ENCODE measurements around the gene FAM117A. TPM values are rescaled to one million over a fixed set of nuclear protein-coding genes. Genes with fewer than 3 reads are reported as not detected.
A peak's percentile ranks its signal among the peaks of the same experiment; 100 is the strongest.

FAM117A gene
- total RNA-seq, 2 donors from 2014 or later = 25.8 TPM

GRCh38 chr17:49695698-49696232 is 68.2 kb downstream of the FAM117A start:
- Mint-ChIP-seq H3K9me3 (no peaks in the 10 kb centered on the region), H3K27me3 (no peaks in the 10 kb centered on the region), H3K4me3 (peak overlapping the region; percentile 76), H3K27ac (peak overlapping the region; percentile 95), H3K4me1 (peaks cover 24% of the 10 kb centered on the region), H3K36me3 (ENCODE audit: low read depth) (peaks cover 19% of the 10 kb centered on the region)
- ATAC-seq (replicated peaks) = peak; percentile 54

- Mint-ChIP-seq H3K4me3 (peak overlapping the region; percentile 76), H3K9me3 (no peaks in the 10 kb centered on the region), H3K27me3 (no peaks in the 10 kb centered on the region), H3K36me3 (ENCODE audit: low read depth) (peaks cover 12% of the 10 kb centered on the region), H3K27ac (peak overlapping the region; percentile 95), H3K4me1 (peaks cover 24% of the 10 kb centered on the region)
- ATAC-seq (replicated peaks) = peak; percentile 15
Measured at GRCh38 chr17:49694847-49695697, 68.9 kb downstream of the FAM117A start.

GRCh38 chr17:49692751-49693150 is 71.2 kb downstream of the FAM117A start:
- Mint-ChIP-seq H3K9me3 (no peaks in the 10 kb centered on the region), H3K27ac (no peak overlapping the region), H3K4me1 (peaks cover 33% of the 10 kb centered on the region), H3K27me3 (no peaks in the 10 kb centered on the region), H3K4me3 (no peak overlapping the region), H3K36me3 (ENCODE audit: low read depth) (no peaks in the 10 kb centered on the region)
- ATAC-seq (replicated peaks) = no peak

DNA sequence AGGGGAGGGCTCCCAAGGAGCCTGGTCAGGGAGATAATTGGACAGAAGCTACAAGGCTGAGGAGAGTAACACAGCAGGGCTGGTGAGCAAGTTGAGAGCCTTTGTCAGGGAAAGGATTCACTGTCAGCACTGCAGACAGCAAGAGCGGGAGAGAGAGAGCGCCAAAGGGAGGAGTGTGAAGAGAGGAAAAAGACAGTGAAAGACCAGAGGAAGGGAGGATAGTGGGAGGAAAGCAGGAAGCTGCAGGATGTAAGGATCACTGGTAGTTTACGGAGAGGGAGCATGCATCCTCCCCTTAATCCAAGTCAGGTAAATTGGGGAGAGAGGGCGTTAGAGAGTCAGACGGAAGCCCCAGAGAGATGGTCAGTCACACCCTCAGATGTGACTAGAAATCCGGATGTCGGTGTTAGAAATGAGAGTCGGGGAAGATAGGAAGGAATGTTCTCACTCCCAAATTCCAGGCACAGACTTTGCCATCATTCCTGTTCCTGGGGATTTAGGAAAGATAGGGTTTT is 72.2 kb downstream of the FAM117A start:
- Mint-ChIP-seq H3K9me3 (no peaks in the 10 kb centered on the region), H3K4me1 (peaks cover 39% of the 10 kb centered on the region), H3K36me3 (ENCODE audit: low read depth) (no peaks in the 10 kb centered on the region), H3K4me3 (no peak overlapping the region), H3K27ac (peak overlapping the region; percentile 33), H3K27me3 (no peaks in the 10 kb centered on the region)
- no peak for ATAC-seq (replicated peaks)

- no peak for ATAC-seq (replicated peaks)
- Mint-ChIP-seq H3K27me3 (no peaks in the 10 kb centered on the region), H3K9me3 (no peaks in the 10 kb centered on the region), H3K27ac (peak overlapping the region; percentile 33), H3K4me1 (peaks cover 36% of the 10 kb centered on the region), H3K4me3 (no peak overlapping the region), H3K36me3 (ENCODE audit: low read depth) (no peaks in the 10 kb centered on the region)
Measured at GRCh38 chr17:49691086-49691676, 72.8 kb downstream of the FAM117A start.

GRCh38 chr17:49690256-49690655 is 73.7 kb downstream of the FAM117A start:
- Mint-ChIP-seq H3K27me3 (no peaks in the 10 kb centered on the region), H3K36me3 (ENCODE audit: low read depth) (no peaks in the 10 kb centered on the region), H3K4me1 (peaks cover 27% of the 10 kb centered on the region), H3K27ac (no peak overlapping the region), H3K4me3 (no peak overlapping the region), H3K9me3 (no peaks in the 10 kb centered on the region)
- ATAC-seq (replicated peaks) = no peak

- H3K4me3 Mint-ChIP-seq = peak overlapping the region; percentile 72
- H3K9me3 Mint-ChIP-seq = no peaks in the 10 kb centered on the region
- no peaks in the 10 kb centered on the region for H3K27me3 Mint-ChIP-seq
- no peak for ATAC-seq (replicated peaks)
- peaks cover 22% of the 10 kb centered on the region for H3K4me1 Mint-ChIP-seq
- H3K36me3 Mint-ChIP-seq (ENCODE audit: low read depth) = no peaks in the 10 kb centered on the region
- peak overlapping the region; percentile 76 for H3K27ac Mint-ChIP-seq
Measured at GRCh38 chr17:49688848-49689247, 75.1 kb downstream of the FAM117A start.

GRCh38 chr17:49687878-49688491 is 75.9 kb downstream of the FAM117A start:
- H3K9me3 Mint-ChIP-seq = no peaks in the 10 kb centered on the region
- H3K4me3 Mint-ChIP-seq = peak overlapping the region; percentile 72
- no peaks in the 10 kb centered on the region for H3K27me3 Mint-ChIP-seq
- peak; percentile 69 for ATAC-seq (replicated peaks)
- peaks cover 22% of the 10 kb centered on the region for H3K4me1 Mint-ChIP-seq
- no peaks in the 10 kb centered on the region for H3K36me3 Mint-ChIP-seq (ENCODE audit: low read depth)
- H3K27ac Mint-ChIP-seq = peak overlapping the region; percentile 85

DNA sequence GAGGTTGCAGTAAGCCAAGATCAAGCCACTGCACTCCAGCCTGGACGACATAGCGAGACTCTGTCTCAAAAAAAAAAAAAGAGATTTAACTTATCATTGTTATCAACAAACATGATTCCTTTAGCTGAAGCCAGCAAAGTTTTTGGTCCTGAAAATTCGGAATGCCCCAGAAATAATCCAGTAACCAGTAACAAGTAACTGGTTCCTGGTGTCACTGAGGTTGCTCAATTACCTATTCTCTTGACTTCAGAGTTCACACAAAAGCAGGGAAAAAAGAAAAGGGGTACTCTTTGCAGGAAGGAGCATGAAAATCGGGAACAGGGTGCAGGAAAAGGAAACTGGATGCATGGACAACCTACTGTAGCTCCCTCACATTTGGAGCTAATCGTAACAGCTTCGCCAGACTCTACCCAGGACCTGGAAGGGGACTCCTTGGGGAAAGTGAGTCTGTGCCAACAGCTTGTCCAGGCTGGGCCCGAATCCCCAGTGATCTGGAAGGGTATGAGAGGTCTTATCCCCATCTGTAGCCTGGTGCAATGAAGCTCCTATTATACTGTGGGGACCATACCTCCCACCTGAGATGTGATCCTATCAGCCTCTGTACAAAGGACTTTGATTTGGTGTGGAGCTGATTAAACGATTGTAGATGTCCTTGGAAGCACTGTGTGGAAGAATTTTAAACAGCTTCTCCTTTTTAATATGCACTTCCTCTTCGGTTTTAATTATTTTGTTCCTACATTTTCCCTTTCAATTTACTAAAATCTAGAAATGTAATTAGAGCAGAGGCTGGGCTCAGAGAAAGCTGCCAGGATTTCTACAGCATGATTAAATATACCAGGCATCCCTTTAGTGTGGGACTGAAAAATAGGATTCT is 82.6 kb downstream of the FAM117A start:
- Mint-ChIP-seq H3K9me3 (peaks cover 4% of the 10 kb centered on the region), H3K27me3 (no peaks in the 10 kb centered on the region), H3K4me1 (peaks cover 19% of the 10 kb centered on the region), H3K4me3 (no peak overlapping the region), H3K36me3 (ENCODE audit: low read depth) (peaks cover 21% of the 10 kb centered on the region), H3K27ac (no peak overlapping the region)
- ATAC-seq (replicated peaks) = no peak

DNA sequence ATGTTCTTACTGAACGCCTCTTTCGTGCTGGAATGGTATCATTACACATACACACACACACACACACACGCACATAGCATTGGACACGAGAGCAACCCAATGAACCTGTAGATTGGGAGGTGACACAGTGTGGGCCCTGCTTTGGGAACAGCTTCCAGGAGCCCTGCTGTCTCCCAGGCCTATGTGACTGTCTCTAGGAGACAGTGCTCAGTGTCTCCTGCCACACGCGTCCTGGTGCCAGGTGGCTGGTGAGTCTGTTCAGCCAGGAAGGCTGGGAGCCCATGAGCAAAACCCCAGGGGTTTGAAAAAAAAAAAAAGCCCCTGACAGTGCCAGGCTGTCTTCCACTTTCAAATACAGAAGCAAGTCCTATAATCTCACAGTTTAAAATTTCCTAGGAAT is 83.6 kb downstream of the FAM117A start:
- H3K27ac Mint-ChIP-seq = no peak overlapping the region
- peaks cover 31% of the 10 kb centered on the region for H3K36me3 Mint-ChIP-seq (ENCODE audit: low read depth)
- H3K9me3 Mint-ChIP-seq = peaks cover 4% of the 10 kb centered on the region
- H3K4me3 Mint-ChIP-seq = no peak overlapping the region
- no peaks in the 10 kb centered on the region for H3K27me3 Mint-ChIP-seq
- H3K4me1 Mint-ChIP-seq = peaks cover 26% of the 10 kb centered on the region
- ATAC-seq (replicated peaks) = no peak

GRCh38 chr17:49677933-49678847 is 85.7 kb downstream of the FAM117A start, which contains the start of gene SPOP:
Gene SPOP, minus strand, starts transcription at chr17:49678097. Its CDS starts 55,287 bp downstream, at chr17:49622810.
- H3K4me1 Mint-ChIP-seq = peaks cover 37% of the 10 kb centered on the region
- peaks cover 4% of the 10 kb centered on the region for H3K9me3 Mint-ChIP-seq
- H3K4me3 Mint-ChIP-seq = peak within 1 kb of the TSS; percentile 86
- no peaks in the 10 kb centered on the region for H3K27me3 Mint-ChIP-seq
- peak within 1 kb of the TSS; percentile 97 for H3K27ac Mint-ChIP-seq
- peak; percentile 96 for ATAC-seq (replicated peaks)
- peaks cover 51% of the 10 kb centered on the region for H3K36me3 Mint-ChIP-seq (ENCODE audit: low read depth)

GRCh38 chr17:49677134-49677932 is 86.6 kb downstream of the FAM117A start:
- Mint-ChIP-seq H3K4me3 (peak overlapping the region; percentile 86), H3K27me3 (no peaks in the 10 kb centered on the region), H3K9me3 (peaks cover 4% of the 10 kb centered on the region), H3K4me1 (peaks cover 37% of the 10 kb centered on the region), H3K27ac (peak overlapping the region; percentile 97), H3K36me3 (ENCODE audit: low read depth) (peaks cover 58% of the 10 kb centered on the region)
- ATAC-seq (replicated peaks) = peak; percentile 68
